ENCODE measurements around the gene IBTK.

DNA sequence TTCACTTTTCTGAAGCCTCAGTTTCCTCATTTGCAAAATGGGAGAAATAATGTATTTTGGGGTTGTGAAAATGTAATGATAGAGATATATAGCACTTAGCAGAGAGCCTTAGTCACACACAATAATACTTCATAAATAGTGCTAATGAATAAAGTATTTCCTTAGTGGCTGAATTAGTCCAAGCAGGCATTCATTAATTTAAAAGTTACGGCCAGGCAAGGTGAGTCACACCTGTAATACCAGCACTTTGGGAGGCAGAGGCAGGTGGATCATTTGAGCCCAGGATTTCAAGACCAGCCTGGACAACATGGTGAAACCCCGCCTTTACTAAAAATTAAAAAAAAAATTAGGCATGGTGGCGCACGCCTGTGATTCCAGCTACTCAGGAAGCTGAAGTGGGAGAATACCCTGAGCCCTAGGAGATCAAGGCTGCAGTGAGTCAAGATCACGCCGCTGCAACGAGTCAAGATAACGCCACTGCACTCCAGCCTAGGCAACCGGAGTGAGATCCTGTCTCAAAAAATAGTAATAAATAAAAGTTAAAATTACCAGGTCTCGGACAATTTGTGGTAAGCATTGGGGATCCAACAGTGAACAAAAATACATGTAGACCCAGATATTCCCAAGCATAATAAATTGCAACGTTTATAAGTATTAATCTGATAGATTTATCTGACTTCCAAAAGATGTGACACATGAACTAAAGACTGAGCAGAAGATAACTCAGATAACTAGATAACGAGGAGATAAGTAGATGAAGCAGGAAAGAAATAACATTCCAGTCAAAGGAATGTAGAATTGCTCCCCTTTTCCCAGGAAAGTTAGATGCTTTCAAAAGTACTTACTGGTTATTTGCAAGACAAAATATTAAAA is 2.1 kb upstream of the IBTK start:
- TF ChIP-seq, protein P1, sequence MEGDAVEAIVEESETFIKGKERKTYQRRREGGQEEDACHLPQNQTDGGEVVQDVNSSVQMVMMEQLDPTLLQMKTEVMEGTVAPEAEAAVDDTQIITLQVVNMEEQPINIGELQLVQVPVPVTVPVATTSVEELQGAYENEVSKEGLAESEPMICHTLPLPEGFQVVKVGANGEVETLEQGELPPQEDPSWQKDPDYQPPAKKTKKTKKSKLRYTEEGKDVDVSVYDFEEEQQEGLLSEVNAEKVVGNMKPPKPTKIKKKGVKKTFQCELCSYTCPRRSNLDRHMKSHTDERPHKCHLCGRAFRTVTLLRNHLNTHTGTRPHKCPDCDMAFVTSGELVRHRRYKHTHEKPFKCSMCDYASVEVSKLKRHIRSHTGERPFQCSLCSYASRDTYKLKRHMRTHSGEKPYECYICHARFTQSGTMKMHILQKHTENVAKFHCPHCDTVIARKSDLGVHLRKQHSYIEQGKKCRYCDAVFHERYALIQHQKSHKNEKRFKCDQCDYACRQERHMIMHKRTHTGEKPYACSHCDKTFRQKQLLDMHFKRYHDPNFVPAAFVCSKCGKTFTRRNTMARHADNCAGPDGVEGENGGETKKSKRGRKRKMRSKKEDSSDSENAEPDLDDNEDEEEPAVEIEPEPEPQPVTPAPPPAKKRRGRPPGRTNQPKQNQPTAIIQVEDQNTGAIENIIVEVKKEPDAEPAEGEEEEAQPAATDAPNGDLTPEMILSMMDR (optimal IDR thresholded peaks at IDR 0.05 in 1 of 3, IDR thresholded peaks at IDR 0.05 in 1 of 3, conservative IDR thresholded peaks at IDR 0.05 in 1 of 3; ENCODE audit: extremely low read depth in 1 of 3, insufficient read depth in 2 of 3, low read length in 3 of 3) = no peak
- no peak for TF ChIP-seq EZH2 (IDR thresholded peaks at IDR 0.05; ENCODE audit: low read length)
